Activated CD4-positive, alpha-beta memory T cell treated with anti-CD3 and anti-CD28 coated beads, Interleukin-2, amount 10 ng/mL, durations not matched to agents 7 days and 5 days (primary cell): ENCODE data around the gene ACER3. TPM values are rescaled to one million over a fixed set of nuclear protein-coding genes. Genes with fewer than 3 reads are reported as not detected.

Experiments used
- CTCF ChIA-PET: fragments of 350-600 bp; sonication (Branson Sonifier 250); formaldehyde crosslinking; loops from one replicate; lab custom pipeline; 2021; ENCODE audit warnings: antibody characterized with exemption, inconsistent platforms; lab: Charles Lee
- POLR2A ChIA-PET: fragments of 350-600 bp; sonication (Branson Sonifier 250); formaldehyde crosslinking; loops from one replicate; lab custom pipeline; 2021; ENCODE audit warnings: antibody characterized with exemption; lab: Charles Lee
- DNase-seq: peaks from one replicate; pipeline ENCODE4 v3.0.0-alpha.2; 2020
- H3K27ac Mint-ChIP-seq: one replicate; pipeline ENCODE4 v1.8.0; 2021; ENCODE audit warnings: mild to moderate bottlenecking, mixed read lengths
- H3K27me3 Mint-ChIP-seq: one replicate; pipeline ENCODE4 v1.8.0; 2021; ENCODE audit warnings: mixed read lengths
- H3K36me3 Mint-ChIP-seq: one replicate; pipeline ENCODE4 v1.8.0; 2021; ENCODE audit warnings: low read depth, mixed read lengths
- H3K4me1 Mint-ChIP-seq: one replicate; pipeline ENCODE4 v1.8.0; 2021; ENCODE audit warnings: mixed read lengths
- H3K4me3 Mint-ChIP-seq: one replicate; pipeline ENCODE4 v1.8.0; 2021; ENCODE audit warnings: mild to moderate bottlenecking, mixed read lengths
- H3K9me3 Mint-ChIP-seq: one replicate; pipeline ENCODE4 v1.8.0; 2021; ENCODE audit warnings: mixed read lengths
- total RNA-seq, 2 experiments: library from RNA; stranded (reverse); gene quantifications; one replicate each; pipeline ENCODE4 v1.2.3, GENCODE V29; 2021

The ACER3 gene
- total RNA-seq, 2 experiments from 2014 or later, result 10.3 to 12.2 TPM

GRCh38 chr11:77074626-77075221, 214.0 kb downstream of the ACER3 start:
- peaks cover 19% of the 10 kb centered on the region for H3K27me3 Mint-ChIP-seq
- POLR2A ChIA-PET, result no interaction called here
- H3K4me3 Mint-ChIP-seq, result no peak overlapping the region
- no peak for DNase-seq
- peaks cover 20% of the 10 kb centered on the region for H3K4me1 Mint-ChIP-seq
- H3K27ac Mint-ChIP-seq, result no peak overlapping the region
- H3K9me3 Mint-ChIP-seq, result no peaks in the 10 kb centered on the region
- CTCF ChIA-PET, result no interaction called here
- no peaks in the 10 kb centered on the region for H3K36me3 Mint-ChIP-seq

GRCh38 chr11:77075425-77075905, 214.7 kb downstream of the ACER3 start:
- Mint-ChIP-seq H3K27me3 (peaks cover 16% of the 10 kb centered on the region), H3K4me1 (peaks cover 20% of the 10 kb centered on the region), H3K9me3 (no peaks in the 10 kb centered on the region), H3K36me3 (no peaks in the 10 kb centered on the region), H3K27ac (no peak overlapping the region), H3K4me3 (no peak overlapping the region)
- no peak for DNase-seq
- CTCF ChIA-PET, result no interaction called here
- POLR2A ChIA-PET, result no interaction called here

Other genes with a start within 250 kb of the ACER3 start
- 1 to 10 TPM; 7.1 to 7.4 TPM for gene LRRC32, start 190.2 kb upstream of the ACER3 start, total RNA-seq
- gene TSKU, start 77.6 kb upstream of the ACER3 start, total RNA-seq, result 1 to 10 TPM in 1 of 2 experiments, under 1 TPM in 1; 0.85 to 1.2 TPM
- not detected for gene B3GNT6, start 173.5 kb downstream of the ACER3 start, total RNA-seq
- gene CAPN5, start 206.1 kb downstream of the ACER3 start, total RNA-seq, result under 1 TPM; 0.43 to 0.65 TPM
- gene OMP, start 241.9 kb downstream of the ACER3 start, total RNA-seq, result not detected